IPS DF 6.9 (cell line): ENCODE data around the gene CTNNA2.

Experiments used
- DNase-seq: peaks from one replicate; pipeline ENCODE4 v3.0.0-alpha.2; 2013; ENCODE audit warnings: low read depth, low spot score
- H3K27ac ChIP-seq: one replicate; pipeline ENCODE4 v1.5.1; 2013; ENCODE audit warnings: low read length, control low read depth
- H3K27me3 ChIP-seq: 2 replicates; pipeline ENCODE4 v1.6.1; 2013; ENCODE audit warnings: mild to moderate bottlenecking, low read length; ENCODE audit not compliant: control insufficient read depth, insufficient read depth
- H3K36me3 ChIP-seq: 2 replicates; pipeline ENCODE4 v1.6.1; 2013; ENCODE audit warnings: low read length; ENCODE audit not compliant: control insufficient read depth, insufficient read depth
- H3K4me1 ChIP-seq: 2 replicates; pipeline ENCODE4 v1.6.1; 2013; ENCODE audit warnings: low read length; ENCODE audit not compliant: control insufficient read depth, insufficient read depth
- H3K4me3 ChIP-seq: 2 replicates; pipeline ENCODE4 v1.5.1; 2013; ENCODE audit warnings: mild to moderate bottlenecking, low read length
- H3K9me3 ChIP-seq: 2 replicates; pipeline ENCODE4 v1.6.1; 2013; ENCODE audit warnings: low read length, inconsistent platforms; ENCODE audit not compliant: control insufficient read depth, insufficient read depth
- WGBS: extraction: QIAGEN DNeasy Blood & Tissue Kit; methylation state at CpG from one replicate; pipeline ENCODE4 v1.1.7; 2013; ENCODE audit warnings: mixed read lengths, missing lambda C conversion rate; ENCODE audit not compliant: insufficient read length, insufficient coverage; 5-methylcytosine and 5-hydroxymethylcytosine counted together

CTNNA2 gene

DNA sequence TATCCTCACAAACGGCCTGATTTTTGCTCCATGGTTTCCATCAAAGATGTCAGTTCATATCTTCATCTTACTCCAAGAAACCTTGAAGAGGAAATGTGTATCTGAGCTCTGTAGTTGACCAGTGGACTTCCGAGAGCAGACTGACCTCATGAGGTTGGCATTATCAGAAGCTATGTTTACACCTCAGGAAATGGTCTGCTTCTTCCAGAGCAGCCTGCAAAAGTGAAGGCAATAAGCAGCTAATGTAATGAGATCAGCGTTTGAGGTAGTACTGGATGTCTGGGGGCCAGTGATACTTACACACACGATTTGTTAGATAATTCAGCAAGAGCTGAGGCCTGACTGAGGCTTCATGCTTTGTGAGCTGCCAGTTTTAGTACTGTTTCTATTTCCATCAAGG is 602.0 kb downstream of the CTNNA2 start:
- no peaks in the 10 kb centered on the region for H3K9me3 ChIP-seq
- H3K27me3 ChIP-seq: no peaks in the 10 kb centered on the region
- 0 out of 2 replicates have a peak, but pooled peaks cover 1% of the 10 kb centered on the region for H3K4me1 ChIP-seq
- no peak overlapping the region for H3K27ac ChIP-seq
- DNase-seq: no peak
- no peaks in the 10 kb centered on the region for H3K36me3 ChIP-seq
- no peak overlapping the region for H3K4me3 ChIP-seq
- WGBS: no CpG with 5 or more reads among the region's 4 CpGs

DNA sequence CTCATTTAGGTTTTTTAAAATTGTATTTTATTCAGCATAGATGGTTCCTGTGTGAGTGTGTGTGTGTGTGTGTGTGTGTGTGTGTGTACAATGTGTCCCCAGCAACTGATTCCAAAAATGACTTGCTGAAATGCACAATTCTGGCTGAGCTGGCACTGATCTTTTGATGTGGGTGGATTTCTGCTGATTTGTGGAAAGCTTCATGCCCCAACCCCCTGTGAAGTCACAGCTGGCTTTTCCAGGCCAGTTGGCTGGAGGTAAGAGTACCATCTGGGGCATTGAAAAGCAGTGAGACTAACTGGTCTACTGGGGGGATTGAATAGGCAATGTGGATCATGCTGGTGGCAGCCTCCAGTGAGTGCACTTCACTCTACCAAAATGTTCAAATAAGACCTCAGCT is 604.5 kb downstream of the CTNNA2 start:
- no peak for DNase-seq
- Histone ChIP-seq H3K27ac (no peak overlapping the region), H3K36me3 (no peaks in the 10 kb centered on the region), H3K4me3 (no peak overlapping the region), H3K9me3 (no peaks in the 10 kb centered on the region), H3K27me3 (no peaks in the 10 kb centered on the region), H3K4me1 (0 out of 2 replicates have a peak, but pooled peaks cover 1% of the 10 kb centered on the region)

DNA sequence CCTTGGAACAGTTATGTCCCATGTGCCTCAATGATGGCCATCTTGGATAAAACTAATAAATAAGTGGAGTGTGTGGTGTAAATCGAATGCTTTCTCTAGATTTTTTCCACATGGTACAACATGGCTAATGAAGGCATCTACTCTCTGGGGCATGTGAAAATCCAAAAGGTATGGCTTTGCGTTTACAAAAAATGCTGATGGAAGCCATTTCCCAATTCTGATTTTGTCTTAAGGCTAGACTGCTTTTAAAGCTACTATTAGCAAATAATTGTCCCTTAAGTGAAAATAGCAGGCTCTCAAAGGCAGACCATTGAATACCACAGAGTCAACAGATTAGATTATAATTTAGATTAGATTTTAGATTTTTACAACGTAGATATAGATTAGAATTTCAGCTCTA is 608.0 kb downstream of the CTNNA2 start:
- Histone ChIP-seq H3K27ac (no peak overlapping the region), H3K4me3 (no peak overlapping the region), H3K27me3 (no peaks in the 10 kb centered on the region), H3K4me1 (0 out of 2 replicates have a peak, but pooled peaks cover 1% of the 10 kb centered on the region), H3K36me3 (no peaks in the 10 kb centered on the region), H3K9me3 (no peaks in the 10 kb centered on the region)
- WGBS: no CpG with 5 or more reads among the region's 3 CpGs
- DNase-seq: no peak

DNA sequence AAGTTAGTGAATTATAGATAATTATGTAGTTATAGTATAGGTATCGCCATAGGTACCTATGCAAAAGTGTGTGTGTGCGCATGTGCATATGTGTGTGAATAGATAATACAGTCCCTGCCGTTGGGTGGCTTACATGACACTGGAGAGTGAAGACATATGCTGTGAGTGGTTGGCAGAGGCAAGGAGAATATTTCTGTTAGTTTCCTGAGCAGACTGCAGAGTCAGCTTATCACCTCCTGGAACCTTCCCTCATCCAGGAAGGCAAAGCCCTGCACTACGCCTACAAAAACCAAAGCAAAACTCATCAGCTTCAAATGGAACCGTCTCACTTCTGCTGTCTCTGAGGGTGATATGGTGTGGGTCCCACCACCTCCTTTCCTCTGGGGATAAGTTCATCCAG is 609.8 kb downstream of the CTNNA2 start:
- no peak for DNase-seq
- no CpG with 5 or more reads among the region's 5 CpGs for WGBS
- no peaks in the 10 kb centered on the region for H3K36me3 ChIP-seq
- no peak overlapping the region for H3K27ac ChIP-seq
- no peaks in the 10 kb centered on the region for H3K9me3 ChIP-seq
- no peaks in the 10 kb centered on the region for H3K27me3 ChIP-seq
- no peaks in the 10 kb centered on the region for H3K4me1 ChIP-seq
- H3K4me3 ChIP-seq: no peak overlapping the region

DNA sequence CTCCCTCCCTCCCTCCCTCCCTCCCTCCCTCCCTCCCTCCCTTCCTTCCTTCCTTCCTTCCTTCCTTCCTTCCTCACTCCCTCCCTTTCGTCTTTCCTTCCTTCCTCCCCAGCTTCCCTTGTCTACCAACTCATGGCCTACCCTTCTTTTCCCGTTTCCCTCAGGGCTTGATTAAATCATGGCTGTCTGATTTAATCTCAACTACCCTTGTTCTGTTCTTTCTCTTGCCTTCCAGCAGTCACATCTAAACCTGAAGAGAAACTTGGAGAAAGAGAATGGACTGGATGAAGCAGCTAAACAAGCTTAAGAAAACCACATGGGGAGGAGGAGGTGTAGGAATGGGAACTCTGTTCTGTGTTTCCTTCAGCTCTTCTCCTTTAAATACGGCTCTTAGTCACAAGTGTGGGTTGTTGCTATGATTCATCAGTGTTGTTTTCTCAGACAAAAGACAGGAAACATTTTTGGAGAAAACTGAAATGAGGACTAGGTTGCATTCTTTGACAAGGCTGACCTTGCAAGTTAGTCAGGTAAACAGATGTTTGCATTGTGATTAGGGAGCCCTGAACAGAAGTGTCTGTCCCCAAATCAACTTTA is 613.8 kb downstream of the CTNNA2 start:
- no CpG with 5 or more reads among the region's 3 CpGs for WGBS
- no peak for DNase-seq
- Histone ChIP-seq H3K27ac (no peak overlapping the region), H3K9me3 (no peaks in the 10 kb centered on the region), H3K4me1 (no peaks in the 10 kb centered on the region), H3K4me3 (no peak overlapping the region), H3K36me3 (no peaks in the 10 kb centered on the region), H3K27me3 (no peaks in the 10 kb centered on the region)

DNA sequence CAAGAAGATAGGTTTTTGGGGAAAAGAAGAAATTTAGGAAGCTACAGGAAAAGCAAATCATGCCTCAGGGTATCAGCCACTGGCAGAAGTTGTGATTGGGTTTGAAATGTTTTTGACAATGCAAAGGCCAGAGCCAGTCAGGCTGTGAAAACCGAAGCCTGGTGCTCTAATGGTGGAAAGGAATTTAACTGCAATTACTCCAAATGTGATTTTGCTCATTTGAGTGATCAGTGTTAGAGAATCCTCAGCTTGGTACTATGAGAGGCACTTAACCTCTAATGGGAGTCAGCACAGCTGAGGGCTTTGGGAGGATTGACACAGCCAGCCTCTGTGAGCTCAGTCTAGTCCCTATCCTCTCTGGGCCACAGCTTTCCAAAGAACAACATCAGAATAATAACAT is 615.2 kb downstream of the CTNNA2 start:
- H3K4me3 ChIP-seq: no peak overlapping the region
- no peak for DNase-seq
- H3K4me1 ChIP-seq: no peaks in the 10 kb centered on the region
- H3K27ac ChIP-seq: no peak overlapping the region
- no CpG with 5 or more reads among the region's 1 CpG for WGBS
- no peaks in the 10 kb centered on the region for H3K27me3 ChIP-seq
- no peaks in the 10 kb centered on the region for H3K36me3 ChIP-seq
- H3K9me3 ChIP-seq: no peaks in the 10 kb centered on the region

DNA sequence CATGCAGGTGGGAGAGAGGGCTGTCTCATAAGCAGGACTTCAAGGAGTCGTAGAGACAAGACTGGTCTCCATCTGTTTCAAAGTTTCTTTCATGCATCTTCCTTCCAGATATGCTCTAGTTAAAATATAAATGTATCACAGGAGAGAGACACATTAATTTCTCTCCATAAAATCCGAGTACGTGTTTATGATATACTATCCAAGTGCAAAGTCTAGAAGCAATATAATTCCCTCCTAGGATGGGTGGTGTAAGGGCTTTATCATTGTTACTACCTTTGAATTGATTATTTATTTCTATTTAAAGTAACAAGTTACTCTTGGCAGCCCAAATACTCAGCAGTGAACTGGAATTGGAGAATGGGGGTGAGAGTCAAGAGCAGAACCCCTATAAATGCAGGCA is 619.4 kb downstream of the CTNNA2 start:
- Histone ChIP-seq H3K36me3 (no peaks in the 10 kb centered on the region), H3K27ac (no peak overlapping the region), H3K9me3 (no peaks in the 10 kb centered on the region), H3K27me3 (no peaks in the 10 kb centered on the region), H3K4me3 (no peak overlapping the region), H3K4me1 (no peaks in the 10 kb centered on the region; the same call in 1 of the 2 replicates)
- DNase-seq: no peak
- no CpG with 5 or more reads among the region's 3 CpGs for WGBS

DNA sequence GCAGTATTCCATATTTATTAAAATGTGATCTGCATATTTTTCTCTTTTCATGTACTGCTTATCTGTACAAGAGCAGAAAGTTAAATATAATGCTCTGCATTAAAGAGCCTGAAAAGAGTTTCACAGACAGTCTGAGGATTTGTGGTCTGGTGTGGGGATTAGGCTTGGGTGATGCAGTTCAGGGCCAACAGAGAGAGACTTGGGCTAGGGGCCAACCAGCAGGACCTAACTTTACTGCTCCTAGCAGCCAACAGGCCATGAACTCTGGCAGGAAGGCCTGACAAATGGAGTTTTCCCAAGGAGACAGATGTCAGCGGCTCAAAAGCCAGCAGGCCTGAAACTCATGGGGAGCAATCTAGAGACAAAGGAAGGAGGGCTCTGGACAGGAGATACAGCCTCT is 622.1 kb downstream of the CTNNA2 start:
- whole genome bisulfite sequencing: no CpG with 5 or more reads among the region's 1 CpG
- Histone ChIP-seq H3K9me3 (no peaks in the 10 kb centered on the region), H3K27ac (no peak overlapping the region), H3K27me3 (no peaks in the 10 kb centered on the region), H3K4me1 (no peaks in the 10 kb centered on the region; the same call in 1 of the 2 replicates), H3K4me3 (no peak overlapping the region), H3K36me3 (no peaks in the 10 kb centered on the region)
- DNase-seq: no peak

DNA sequence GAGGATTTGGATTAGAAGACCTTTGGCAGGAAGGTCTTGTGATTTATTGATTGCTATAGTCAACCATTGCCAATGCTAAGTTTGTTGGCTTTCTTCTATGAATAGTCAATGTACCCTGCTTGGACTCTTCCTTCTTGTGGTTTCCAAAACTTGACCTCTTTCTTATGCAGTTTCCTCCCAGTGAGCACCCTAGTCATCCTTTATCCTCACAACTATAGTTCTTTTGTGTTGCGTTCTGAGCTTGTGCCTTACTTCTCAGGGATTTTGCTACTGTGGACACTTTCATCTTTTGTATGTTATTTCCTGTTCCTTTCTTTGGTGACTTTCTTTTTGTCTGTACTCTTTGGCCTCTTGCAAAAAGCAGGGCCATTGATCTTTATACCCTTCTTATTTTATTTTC is 623.5 kb downstream of the CTNNA2 start:
- WGBS: no CpG with 5 or more reads among the region's 1 CpG
- DNase-seq: no peak
- H3K27ac ChIP-seq: no peak overlapping the region

DNA sequence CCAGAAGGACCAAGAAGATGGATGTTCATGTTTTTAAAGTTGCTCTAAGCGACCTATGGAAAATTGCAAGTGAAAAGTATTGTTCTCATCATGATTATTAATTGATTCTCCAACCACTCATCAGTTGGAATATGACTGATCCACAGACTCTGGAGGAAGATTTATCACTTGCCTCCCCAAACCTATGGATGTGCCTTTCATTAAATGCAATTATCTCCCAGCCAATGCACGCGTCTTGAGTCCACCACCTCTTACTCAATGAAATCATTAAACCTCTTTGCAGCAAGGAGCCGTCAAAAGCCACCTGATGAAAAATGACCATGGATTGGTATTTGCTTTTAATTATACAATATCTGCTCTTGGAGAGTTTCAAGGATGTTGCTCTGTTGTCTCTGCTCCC is 626.1 kb downstream of the CTNNA2 start:
- H3K9me3 ChIP-seq: no peaks in the 10 kb centered on the region
- no peaks in the 10 kb centered on the region for H3K36me3 ChIP-seq
- no peak overlapping the region for H3K4me3 ChIP-seq
- no peaks in the 10 kb centered on the region for H3K27me3 ChIP-seq
- DNase-seq: no peak
- no peaks in the 10 kb centered on the region; the same call in 1 of the 2 replicates for H3K4me1 ChIP-seq
- no peak overlapping the region for H3K27ac ChIP-seq
- no CpG with 5 or more reads among the region's 4 CpGs for WGBS

More for the DNA sequence above, 623.5 kb downstream of the CTNNA2 start:
- no peak overlapping the region for H3K4me3 ChIP-seq
- H3K27me3 ChIP-seq: no peaks in the 10 kb centered on the region
- no peaks in the 10 kb centered on the region for H3K9me3 ChIP-seq
- H3K4me1 ChIP-seq: no peaks in the 10 kb centered on the region; the same call in 1 of the 2 replicates
- no peaks in the 10 kb centered on the region for H3K36me3 ChIP-seq

DNA sequence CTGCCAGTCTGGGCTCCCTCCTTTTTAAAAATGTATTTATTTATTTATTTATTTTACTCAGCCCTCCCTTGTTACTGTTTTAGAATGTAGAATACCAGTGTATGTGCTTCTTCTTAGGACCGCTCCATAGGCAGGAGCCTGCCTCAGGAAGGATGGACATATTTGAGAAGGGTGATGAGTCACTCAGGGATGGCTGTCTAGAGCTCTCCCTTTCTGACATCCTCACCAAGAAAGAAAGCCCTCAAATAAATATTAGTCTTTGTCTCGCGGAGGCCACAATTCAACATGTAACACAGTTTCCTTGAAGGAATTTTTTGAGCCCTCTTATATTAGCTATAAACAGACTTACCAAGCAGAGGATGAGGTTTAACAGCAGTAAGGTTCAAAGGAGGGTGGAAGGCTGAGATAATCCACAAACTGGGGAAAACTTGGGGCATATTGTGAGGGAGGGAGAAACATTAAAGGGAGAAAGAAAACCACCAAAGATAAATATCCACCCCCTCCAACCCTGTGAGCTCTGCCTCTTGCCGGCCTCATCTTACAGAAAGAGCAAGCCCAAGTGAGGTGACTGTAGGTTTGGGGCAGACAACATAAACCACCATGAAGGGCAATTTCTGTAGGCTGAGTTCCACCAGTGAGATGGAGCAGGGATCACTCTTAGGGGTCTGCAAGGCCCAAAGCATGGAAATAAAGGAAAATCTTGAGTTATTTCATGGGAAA is 628.3 kb downstream of the CTNNA2 start:
- H3K27me3 ChIP-seq: no peaks in the 10 kb centered on the region
- H3K9me3 ChIP-seq: no peaks in the 10 kb centered on the region
- no CpG with 5 or more reads among the region's 4 CpGs for WGBS
- H3K27ac ChIP-seq: no peak overlapping the region
- no peaks in the 10 kb centered on the region for H3K36me3 ChIP-seq
- no peak for DNase-seq
- H3K4me1 ChIP-seq: no peaks in the 10 kb centered on the region
- no peak overlapping the region for H3K4me3 ChIP-seq
